Sigmoid colon (tissue), 7 donors: ENCODE measurements around the gene AGXT. TPM values are rescaled to one million over a fixed set of nuclear protein-coding genes. Genes with fewer than 3 reads are reported as not detected.

Source experiments
- DNase-seq: peaks from one replicate; pipeline ENCODE4 v3.0.0-alpha.2; 2019
- H3K27ac ChIP-seq, 4 donors: fragments of 200-600 bp; sonication (generic); one replicate each; pipeline ENCODE4 v1.5.1; 2016 to 2019; ENCODE audit warnings: mild to moderate bottlenecking in 1 of 4
- H3K27me3 ChIP-seq, 3 donors: fragments of 200-600 bp; sonication (generic); one replicate each; pipeline ENCODE4 v1.5.1; 2019; ENCODE audit warnings: mild to moderate bottlenecking in 1 of 3
- H3K36me3 ChIP-seq, 4 donors: fragments of 200-600 bp; sonication (generic); one replicate each; pipeline ENCODE4 v1.5.1; 2016 to 2019
- H3K4me1 ChIP-seq, 4 donors: fragments of 200-600 bp; sonication (generic); one replicate each; pipeline ENCODE4 v1.5.1; 2017 to 2019
- H3K4me3 ChIP-seq, 4 donors: fragments of 200-600 bp; sonication (generic); one replicate each; pipeline ENCODE4 v1.5.1; 2017 to 2019; ENCODE audit warnings: mild to moderate bottlenecking in 2 of 4, moderate library complexity in 1 of 4
- H3K9me3 ChIP-seq, 4 donors: fragments of 200-600 bp in 3 of 4; sonication (generic) in 3 of 4; one replicate each; pipeline versions ENCODE4 v1.5.1 to v1.6.1; 2013 to 2019
- EP300 ChIP-seq, 4 donors: sonication (generic); formaldehyde crosslinking; IDR thresholded peaks; one replicate each; pipeline ENCODE4 v1.6.1; 2017; ENCODE audit warnings: antibody characterized with exemption in 4 of 4
- POLR2A ChIP-seq, 2 donors: fragments of 450-650 bp; IDR thresholded peaks; one replicate each; pipeline ENCODE4 v1.6.1; 2016; ENCODE audit warnings: antibody characterized with exemption in 2 of 2, mild to moderate bottlenecking in 2 of 2, moderate library complexity in 2 of 2
- POLR2AphosphoS5 ChIP-seq, 4 donors: sonication (generic); formaldehyde crosslinking; IDR thresholded peaks; one replicate each; pipeline ENCODE4 v1.6.1; 2017; ENCODE audit warnings: antibody characterized with exemption in 4 of 4
- WGBS, 2 donors: extraction: QIAGEN DNeasy Blood & Tissue Kit; methylation state at CpG; one replicate each; pipeline ENCODE4 v1.1.7; 2013; 5-methylcytosine and 5-hydroxymethylcytosine counted together
- intact Hi-C: fragments of 100-400 bp; cut with DNase I; formaldehyde crosslinking; loops from one replicate; pipeline ENCODE4 v1.15.1; 2023
- polyA plus RNA-seq, 3 donors: library from polyadenylated mRNA; stranded (reverse); fragments of 200-250 nt; gene quantifications; one replicate each; pipeline ENCODE4 v1.2.3, GENCODE V29; 2013
- total RNA-seq, 4 donors: library from RNA; depleted of rRNA; stranded (reverse); fragments of >200 nt; gene quantifications; one replicate each; pipeline ENCODE4 v1.1.0, GENCODE V29; 2016
- TF ChIP-seq, protein P1 (sequence below), 4 experiments: fragments of 450-650 bp in 3 of 4; fragments of 200-600 bp in 1 of 4; IDR thresholded peaks; one replicate each; pipeline ENCODE4 v1.5.1; 2016 to 2019; ENCODE audit warnings: antibody characterized with exemption in 4 of 4, mild to moderate bottlenecking in 3 of 4, moderate library complexity in 2 of 4
- donor health status: healthy with polysubstance abuse.
- donor health status: Bipolar disorder and iron deficiency.
- donor health status: healthy.

The AGXT gene
- total and polyA plus RNA-seq, 7 donors = 0.60 to 2.4 (median 1.6) TPM; not detected in 4

DNA sequence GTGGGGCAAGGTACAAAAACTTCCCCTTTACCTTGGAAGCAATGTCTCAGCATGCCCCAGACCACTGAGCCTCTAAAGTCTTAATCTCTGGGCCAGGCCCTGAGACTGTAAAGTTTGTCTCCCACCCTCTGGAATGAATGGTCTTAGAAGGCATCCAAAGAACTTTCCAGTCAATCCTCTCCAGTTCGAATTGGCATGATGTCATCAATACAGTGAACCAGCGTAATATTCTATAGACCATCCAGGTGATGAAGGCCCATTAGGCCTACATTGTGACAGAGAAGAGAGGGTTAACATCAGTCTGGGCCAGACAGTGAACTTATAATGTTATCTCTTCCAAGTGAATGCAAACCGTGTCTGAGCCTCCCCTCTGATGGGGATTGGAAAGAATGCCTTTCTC, 16.1 kb downstream of the AGXT start:
- Histone ChIP-seq H3K27me3 (no peaks in the 10 kb centered on the region), H3K36me3 (no peaks in the 10 kb centered on the region), H3K9me3 (no peaks in the 10 kb centered on the region), H3K4me3 (no peak overlapping the region), H3K27ac (no peak overlapping the region), H3K4me1 (no peaks in the 10 kb centered on the region)
- no peak for DNase-seq
- intact Hi-C loops = no loop called here
- TF ChIP-seq POLR2A (IDR thresholded peaks at IDR 0.05) (no peak), POLR2AphosphoS5 (IDR thresholded peaks at IDR 0.05) (no peak), EP300 (IDR thresholded peaks at IDR 0.05) (no peak)
- TF ChIP-seq, protein P1, sequence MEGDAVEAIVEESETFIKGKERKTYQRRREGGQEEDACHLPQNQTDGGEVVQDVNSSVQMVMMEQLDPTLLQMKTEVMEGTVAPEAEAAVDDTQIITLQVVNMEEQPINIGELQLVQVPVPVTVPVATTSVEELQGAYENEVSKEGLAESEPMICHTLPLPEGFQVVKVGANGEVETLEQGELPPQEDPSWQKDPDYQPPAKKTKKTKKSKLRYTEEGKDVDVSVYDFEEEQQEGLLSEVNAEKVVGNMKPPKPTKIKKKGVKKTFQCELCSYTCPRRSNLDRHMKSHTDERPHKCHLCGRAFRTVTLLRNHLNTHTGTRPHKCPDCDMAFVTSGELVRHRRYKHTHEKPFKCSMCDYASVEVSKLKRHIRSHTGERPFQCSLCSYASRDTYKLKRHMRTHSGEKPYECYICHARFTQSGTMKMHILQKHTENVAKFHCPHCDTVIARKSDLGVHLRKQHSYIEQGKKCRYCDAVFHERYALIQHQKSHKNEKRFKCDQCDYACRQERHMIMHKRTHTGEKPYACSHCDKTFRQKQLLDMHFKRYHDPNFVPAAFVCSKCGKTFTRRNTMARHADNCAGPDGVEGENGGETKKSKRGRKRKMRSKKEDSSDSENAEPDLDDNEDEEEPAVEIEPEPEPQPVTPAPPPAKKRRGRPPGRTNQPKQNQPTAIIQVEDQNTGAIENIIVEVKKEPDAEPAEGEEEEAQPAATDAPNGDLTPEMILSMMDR (IDR thresholded peaks at IDR 0.05) = no peak
- 89% methylated on average over 3 of the region's 3 CpGs for WGBS, 2 donors

DNA sequence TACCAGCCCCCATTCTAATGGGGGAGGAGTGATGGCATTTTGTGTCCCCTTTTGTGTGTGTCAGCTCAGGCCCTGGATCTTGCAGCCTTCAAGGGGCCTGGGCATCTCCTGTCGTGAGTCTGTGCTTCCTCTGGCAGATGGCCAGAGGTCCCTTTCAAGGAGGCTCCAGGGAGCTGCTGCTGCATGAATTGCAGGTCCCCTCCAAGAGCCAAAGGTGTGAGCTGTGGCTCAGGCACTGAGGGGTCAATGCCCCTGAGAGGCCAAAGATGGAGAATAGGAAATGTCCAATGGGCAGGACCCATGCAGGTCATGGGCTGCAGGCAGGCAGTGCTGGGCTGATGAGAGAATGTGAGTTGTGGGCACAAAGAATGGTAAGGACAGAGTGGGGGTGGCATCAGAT, 16.9 kb downstream of the AGXT start:
- no peak for DNase-seq
- H3K4me3 ChIP-seq = no peak overlapping the region
- WGBS, 2 donors = 81 to 82% methylated on average over 1 of the region's 1 CpG
- H3K27me3 ChIP-seq = no peaks in the 10 kb centered on the region
- no peaks in the 10 kb centered on the region for H3K36me3 ChIP-seq
- H3K4me1 ChIP-seq = no peaks in the 10 kb centered on the region
- no peak overlapping the region for H3K27ac ChIP-seq
- H3K9me3 ChIP-seq = no peaks in the 10 kb centered on the region
- TF ChIP-seq POLR2AphosphoS5 (IDR thresholded peaks at IDR 0.05) (no peak), EP300 (IDR thresholded peaks at IDR 0.05) (no peak), POLR2A (IDR thresholded peaks at IDR 0.05) (no peak)
- TF ChIP-seq, protein P1 (IDR thresholded peaks at IDR 0.05) = no peak
- intact Hi-C loops = no loop called here

DNA sequence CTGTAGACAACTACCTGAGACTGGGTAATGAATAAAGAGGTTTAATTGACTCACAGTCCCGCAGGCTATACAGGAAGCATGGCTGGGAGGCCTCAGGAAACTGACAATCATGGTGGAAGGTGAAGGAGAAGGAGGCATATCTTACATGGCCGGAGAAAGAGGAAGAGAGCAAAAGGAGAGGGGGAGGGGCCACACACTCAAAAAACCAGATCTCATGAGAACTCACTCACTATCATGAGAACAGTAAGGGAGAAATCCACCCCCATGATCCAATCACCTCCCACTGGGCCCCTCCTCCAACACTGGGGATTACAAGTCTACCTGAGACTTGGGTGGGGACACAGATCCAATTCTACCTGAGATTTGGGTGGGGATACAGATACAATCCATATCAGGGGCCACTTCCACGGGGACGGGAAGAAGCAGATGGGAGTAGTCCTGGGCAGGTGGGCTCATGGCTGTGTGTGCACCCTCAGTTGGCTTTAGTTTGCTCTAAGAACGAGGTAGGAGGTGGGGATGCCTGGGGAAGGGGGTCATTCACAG, 17.5 kb downstream of the AGXT start:
- no peak for DNase-seq
- H3K4me1 ChIP-seq = no peaks in the 10 kb centered on the region
- H3K9me3 ChIP-seq = no peaks in the 10 kb centered on the region
- H3K27me3 ChIP-seq = no peaks in the 10 kb centered on the region
- WGBS, 2 donors = 63 to 88% methylated on average over 5 of the region's 5 CpGs
- no peak overlapping the region for H3K27ac ChIP-seq
- intact Hi-C loops = no loop called here
- TF ChIP-seq EP300 (IDR thresholded peaks at IDR 0.05) = no peak
- TF ChIP-seq POLR2A (IDR thresholded peaks at IDR 0.05) = no peak
- no peak for TF ChIP-seq POLR2AphosphoS5 (IDR thresholded peaks at IDR 0.05)
- TF ChIP-seq, protein P1 (IDR thresholded peaks at IDR 0.05) = no peak
- H3K4me3 ChIP-seq = no peak overlapping the region
- H3K36me3 ChIP-seq = no peaks in the 10 kb centered on the region

DNA sequence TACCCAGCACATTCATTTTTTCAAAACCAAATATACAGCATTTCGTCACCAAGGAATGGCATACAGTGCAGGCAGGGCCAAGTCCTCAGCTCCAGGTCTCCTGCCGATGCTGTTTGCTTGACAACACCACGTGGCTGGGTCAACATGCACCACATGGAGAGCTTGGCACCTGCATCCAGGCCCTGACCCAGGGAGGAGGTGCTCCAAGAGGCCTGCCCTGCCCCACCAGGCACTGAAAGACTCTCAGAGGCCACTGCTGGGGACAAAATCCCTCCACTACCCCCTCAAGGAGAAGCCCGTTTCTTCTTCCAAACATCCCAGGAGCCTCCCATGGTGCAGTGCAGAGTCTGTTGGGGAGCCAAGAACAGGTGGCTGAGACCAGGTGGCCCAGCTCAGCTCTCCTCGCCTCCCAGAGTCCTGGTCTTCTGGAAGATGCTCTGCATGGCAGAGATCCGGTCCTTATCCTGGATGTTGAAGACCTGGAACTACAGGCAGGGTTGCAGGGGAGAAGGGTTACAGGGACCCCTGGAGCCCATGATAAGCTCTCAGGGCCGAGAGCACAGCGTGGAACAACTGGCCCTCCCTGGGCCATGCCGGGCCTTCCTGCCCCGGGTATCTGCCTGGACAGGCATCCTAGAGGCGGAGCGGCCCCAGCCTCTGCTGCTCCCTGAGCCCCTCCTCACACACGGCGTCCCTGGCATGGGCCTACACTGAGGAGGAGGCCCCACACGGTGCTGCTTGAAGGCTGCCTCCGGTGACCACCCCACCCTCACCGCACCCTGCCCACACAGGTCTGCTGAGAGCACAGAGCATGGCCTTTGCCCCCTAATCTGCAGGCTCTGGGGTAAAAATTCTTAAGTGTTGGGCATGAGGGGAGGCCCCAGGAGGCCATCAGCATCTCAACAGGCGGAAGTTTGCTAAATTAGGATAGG, 18.3 kb downstream of the AGXT start:
- no peak for DNase-seq
- intact Hi-C loops = no loop called here
- no peaks in the 10 kb centered on the region for H3K4me1 ChIP-seq
- no peak overlapping the region for H3K27ac ChIP-seq
- no peaks in the 10 kb centered on the region for H3K27me3 ChIP-seq
- TF ChIP-seq EP300 (IDR thresholded peaks at IDR 0.05) (no peak), POLR2AphosphoS5 (IDR thresholded peaks at IDR 0.05) (no peak), POLR2A (IDR thresholded peaks at IDR 0.05) (no peak)
- TF ChIP-seq, protein P1 (IDR thresholded peaks at IDR 0.05) = no peak
- no peak overlapping the region for H3K4me3 ChIP-seq
- H3K9me3 ChIP-seq = no peaks in the 10 kb centered on the region
- 75 to 84% methylated on average over 18 of the region's 18 CpGs for WGBS, 2 donors
- no peaks in the 10 kb centered on the region for H3K36me3 ChIP-seq
